Astrocyte (in vitro differentiated cells and primary cell): ENCODE data around the gene GPD2. TPM values are rescaled to one million over a fixed set of nuclear protein-coding genes. Genes with fewer than 3 reads are reported as not detected.
A peak's percentile ranks its signal among the peaks of the same experiment; 100 is the strongest.

Experiments used
- DNase-seq: peaks from one replicate; pipeline ENCODE4 v3.0.0-alpha.2; 2010; ENCODE audit warnings: low read depth
- FAIRE-seq: peaks from 2 replicates; lab custom pipeline; 2011; peaks lifted over from hg19 to GRCh38; lab: Jason Lieb, UNC
- H2AFZ ChIP-seq: 2 replicates; pipeline ENCODE4 v1.6.0; 2012; ENCODE audit warnings: low read depth, low read length, inconsistent platforms
- H3K27ac ChIP-seq: 2 replicates; pipeline ENCODE4 v1.5.1; 2011; ENCODE audit warnings: low read depth, low read length, inconsistent platforms
- H3K27me3 ChIP-seq: 2 replicates; pipeline ENCODE4 v1.6.0; 2011; ENCODE audit warnings: low read length, inconsistent platforms; ENCODE audit not compliant: insufficient read depth
- H3K36me3 ChIP-seq: 2 replicates; pipeline ENCODE4 v1.5.1; 2011; ENCODE audit warnings: low read length, inconsistent platforms; ENCODE audit not compliant: insufficient read depth
- H3K4me1 ChIP-seq: 2 replicates; pipeline ENCODE4 v1.5.1; 2011; ENCODE audit warnings: low read length, inconsistent platforms; ENCODE audit not compliant: insufficient read depth
- H3K4me2 ChIP-seq: 2 replicates; pipeline ENCODE4 v1.6.0; 2012; ENCODE audit warnings: low read length, inconsistent platforms
- H3K4me3 ChIP-seq: 2 replicates; pipeline ENCODE4 v1.5.1; 2011; ENCODE audit warnings: low read depth, mild to moderate bottlenecking, low read length, inconsistent platforms; ENCODE audit not compliant: insufficient read depth
- H3K79me2 ChIP-seq: 2 replicates; pipeline ENCODE4 v1.6.0; 2012; ENCODE audit warnings: mild to moderate bottlenecking, low read length, inconsistent platforms; ENCODE audit not compliant: insufficient read depth
- H3K9ac ChIP-seq: 2 replicates; pipeline ENCODE4 v1.6.0; 2012; ENCODE audit warnings: mild to moderate bottlenecking, low read length, inconsistent platforms
- H3K9me3 ChIP-seq: 2 replicates; pipeline ENCODE4 v1.5.1; 2012; ENCODE audit warnings: low read depth, mild to moderate bottlenecking, low read length, inconsistent platforms; ENCODE audit not compliant: insufficient read depth
- H4K20me1 ChIP-seq: 2 replicates; pipeline ENCODE4 v1.6.0; 2012; ENCODE audit warnings: low read length, inconsistent platforms; ENCODE audit not compliant: insufficient read depth
- H3K27ac Mint-ChIP-seq: one replicate; pipeline ENCODE4 v1.8.0; 2021; ENCODE audit warnings: mild to moderate bottlenecking, mixed read lengths; ENCODE audit not compliant: unreplicated experiment
- H3K27me3 Mint-ChIP-seq: one replicate; pipeline ENCODE4 v1.8.0; 2021; ENCODE audit warnings: low read depth, mixed read lengths; ENCODE audit not compliant: unreplicated experiment
- H3K36me3 Mint-ChIP-seq: one replicate; pipeline ENCODE4 v1.8.0; 2021; ENCODE audit warnings: low read depth, mixed read lengths; ENCODE audit not compliant: unreplicated experiment
- H3K4me1 Mint-ChIP-seq: one replicate; pipeline ENCODE4 v1.8.0; 2021; ENCODE audit warnings: low read depth, mixed read lengths; ENCODE audit not compliant: unreplicated experiment
- H3K4me3 Mint-ChIP-seq: one replicate; pipeline ENCODE4 v1.8.0; 2021; ENCODE audit warnings: mild to moderate bottlenecking, moderate library complexity, mixed read lengths; ENCODE audit not compliant: unreplicated experiment
- H3K9me3 Mint-ChIP-seq: one replicate; pipeline ENCODE4 v1.8.0; 2021; ENCODE audit warnings: mild to moderate bottlenecking, mixed read lengths; ENCODE audit not compliant: unreplicated experiment
- EZH2 ChIP-seq: IDR thresholded peaks from 2 replicates; pipeline ENCODE4 v1.6.1; 2012; ENCODE audit warnings: mild to moderate bottlenecking, low read length, inconsistent platforms; ENCODE audit not compliant: insufficient read depth
- total RNA-seq: library from RNA; stranded (reverse); gene quantifications from 2 replicates; pipeline ENCODE4 v1.2.1, GENCODE V29; 2021
- TF ChIP-seq, protein P1 (sequence below): IDR thresholded peaks from 2 replicates; pipeline ENCODE4 v1.5.1; 2011; ENCODE audit warnings: low read depth, mild to moderate bottlenecking, inconsistent platforms, low read length, moderate library complexity; ENCODE audit not compliant: insufficient read depth

The GPD2 gene
- total RNA-seq, 1 donor from 2014 or later, result 29.0 TPM

DNA sequence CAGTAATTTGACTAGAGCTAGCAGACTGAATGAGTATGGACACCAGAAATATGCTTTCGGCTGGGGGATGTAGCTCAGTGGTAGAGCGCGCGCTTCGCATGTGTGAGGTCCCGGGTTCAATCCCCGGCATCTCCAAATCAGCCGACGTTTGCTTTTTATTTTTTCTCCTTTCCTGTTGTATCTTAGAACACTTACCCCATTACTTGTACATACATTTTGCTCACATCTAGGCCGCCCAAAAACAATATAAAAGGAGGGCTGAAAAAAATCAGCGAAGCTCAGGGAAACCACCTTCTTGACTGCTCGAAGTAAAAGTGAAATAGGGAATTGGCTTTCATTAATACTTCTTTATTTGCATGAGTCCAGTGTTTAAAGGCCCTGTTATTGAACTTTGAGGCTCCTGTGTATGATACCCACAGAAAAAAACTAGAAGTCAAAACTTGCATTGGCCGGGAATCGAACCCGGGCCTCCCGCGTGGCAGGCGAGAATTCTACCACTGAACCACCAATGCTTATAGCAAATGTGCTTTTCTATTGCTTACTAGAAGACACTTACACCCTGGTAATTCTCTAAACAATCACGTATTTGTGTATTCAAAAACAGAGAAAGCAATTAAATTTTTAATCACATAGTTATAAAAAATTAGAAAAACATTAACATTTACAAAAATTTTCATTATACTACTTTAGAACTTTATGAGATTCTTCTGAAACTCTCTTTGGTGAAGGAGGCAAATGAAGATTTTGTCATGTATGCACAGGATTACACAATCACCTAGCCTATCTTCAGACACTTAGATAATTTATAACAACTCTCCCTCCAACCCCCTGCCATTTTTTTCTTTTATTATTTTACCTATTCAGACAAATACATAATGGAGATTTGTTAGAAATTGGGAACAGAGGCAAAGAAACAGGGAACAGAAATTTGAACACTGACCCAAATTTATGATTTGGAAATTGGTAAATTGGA is 35.2 kb upstream of the GPD2 start:
- Histone ChIP-seq H3K79me2 (no peaks in the 10 kb centered on the region), H4K20me1 (no peaks in the 10 kb centered on the region), H3K4me3 (peak overlapping the region; percentile 89), H3K36me3 (no peaks in the 10 kb centered on the region), H3K9ac (peak overlapping the region; percentile 81), H3K9me3 (no peaks in the 10 kb centered on the region), H3K27ac (peak overlapping the region; percentile 51), H3K4me2 (peak overlapping the region; percentile 91), H3K4me1 (peaks cover 4% of the 10 kb centered on the region), H3K27me3 (no peaks in the 10 kb centered on the region), H2AFZ (peak overlapping the region; percentile 83)
- no peaks in the 10 kb centered on the region for H3K36me3 Mint-ChIP-seq
- no peaks in the 10 kb centered on the region for H3K27me3 Mint-ChIP-seq
- peak overlapping the region; percentile 93 for H3K4me3 Mint-ChIP-seq
- DNase-seq (peak; percentile 79), FAIRE-seq (no peak)
- TF ChIP-seq, protein P1, sequence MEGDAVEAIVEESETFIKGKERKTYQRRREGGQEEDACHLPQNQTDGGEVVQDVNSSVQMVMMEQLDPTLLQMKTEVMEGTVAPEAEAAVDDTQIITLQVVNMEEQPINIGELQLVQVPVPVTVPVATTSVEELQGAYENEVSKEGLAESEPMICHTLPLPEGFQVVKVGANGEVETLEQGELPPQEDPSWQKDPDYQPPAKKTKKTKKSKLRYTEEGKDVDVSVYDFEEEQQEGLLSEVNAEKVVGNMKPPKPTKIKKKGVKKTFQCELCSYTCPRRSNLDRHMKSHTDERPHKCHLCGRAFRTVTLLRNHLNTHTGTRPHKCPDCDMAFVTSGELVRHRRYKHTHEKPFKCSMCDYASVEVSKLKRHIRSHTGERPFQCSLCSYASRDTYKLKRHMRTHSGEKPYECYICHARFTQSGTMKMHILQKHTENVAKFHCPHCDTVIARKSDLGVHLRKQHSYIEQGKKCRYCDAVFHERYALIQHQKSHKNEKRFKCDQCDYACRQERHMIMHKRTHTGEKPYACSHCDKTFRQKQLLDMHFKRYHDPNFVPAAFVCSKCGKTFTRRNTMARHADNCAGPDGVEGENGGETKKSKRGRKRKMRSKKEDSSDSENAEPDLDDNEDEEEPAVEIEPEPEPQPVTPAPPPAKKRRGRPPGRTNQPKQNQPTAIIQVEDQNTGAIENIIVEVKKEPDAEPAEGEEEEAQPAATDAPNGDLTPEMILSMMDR, result no peak
- TF ChIP-seq EZH2, result no peak
- no peaks in the 10 kb centered on the region for H3K9me3 Mint-ChIP-seq
- peak overlapping the region; percentile 10 for H3K27ac Mint-ChIP-seq
- peaks cover 1% of the 10 kb centered on the region for H3K4me1 Mint-ChIP-seq

DNA sequence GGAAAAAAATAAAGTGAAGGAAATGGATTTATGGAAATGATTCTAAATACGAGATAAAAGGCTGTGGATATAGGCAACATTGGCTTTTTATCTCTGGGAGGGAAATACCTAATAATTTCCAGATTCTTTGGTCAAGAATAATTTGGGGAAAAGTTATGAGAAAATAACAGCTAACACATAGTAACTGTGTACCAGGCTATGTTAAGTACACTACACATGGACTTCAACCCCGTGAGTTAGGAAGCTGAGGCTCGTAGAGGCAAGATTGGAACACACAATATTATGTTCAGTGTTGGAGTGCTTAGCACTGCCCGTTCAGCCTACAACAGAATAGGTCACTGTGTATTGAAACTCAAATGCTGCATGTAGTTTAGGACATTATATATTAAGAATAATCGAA is 34.3 kb upstream of the GPD2 start:
- no peaks in the 10 kb centered on the region for H3K79me2 ChIP-seq
- Mint-ChIP-seq H3K27me3 (no peaks in the 10 kb centered on the region), H3K9me3 (no peaks in the 10 kb centered on the region), H3K36me3 (no peaks in the 10 kb centered on the region), H3K4me1 (peaks cover 1% of the 10 kb centered on the region), H3K27ac (no peak overlapping the region), H3K4me3 (no peak overlapping the region)
- DNase-seq (no peak), FAIRE-seq (no peak)
- H3K27ac ChIP-seq, result no peak overlapping the region
- no peaks in the 10 kb centered on the region for H4K20me1 ChIP-seq
- H3K9ac ChIP-seq, result no peak overlapping the region
- no peak overlapping the region for H3K4me3 ChIP-seq
- TF ChIP-seq, protein P1, result no peak
- no peak for TF ChIP-seq EZH2
- H3K9me3 ChIP-seq, result no peaks in the 10 kb centered on the region
- peak overlapping the region; percentile 91 for H3K4me2 ChIP-seq
- H2AFZ ChIP-seq, result no peak overlapping the region
- no peaks in the 10 kb centered on the region for H3K27me3 ChIP-seq
- no peaks in the 10 kb centered on the region for H3K36me3 ChIP-seq
- peaks cover 4% of the 10 kb centered on the region for H3K4me1 ChIP-seq

- Mint-ChIP-seq H3K4me1 (no peaks in the 10 kb centered on the region), H3K27ac (no peak overlapping the region), H3K9me3 (no peaks in the 10 kb centered on the region), H3K4me3 (no peak overlapping the region), H3K36me3 (no peaks in the 10 kb centered on the region), H3K27me3 (no peaks in the 10 kb centered on the region)
- Histone ChIP-seq H3K9me3 (no peaks in the 10 kb centered on the region), H4K20me1 (no peaks in the 10 kb centered on the region), H3K4me3 (no peak overlapping the region), H3K4me1 (no peaks in the 10 kb centered on the region), H3K4me2 (no peak overlapping the region), H3K9ac (no peak overlapping the region), H3K27me3 (no peaks in the 10 kb centered on the region), H2AFZ (no peak overlapping the region), H3K27ac (no peak overlapping the region), H3K79me2 (no peaks in the 10 kb centered on the region), H3K36me3 (no peaks in the 10 kb centered on the region)
- DNase-seq, result no peak
- no peak for TF ChIP-seq EZH2
- TF ChIP-seq, protein P1, result no peak
- no peak for FAIRE-seq
Measured at GRCh38 chr2:156405586-156405985, 30.6 kb upstream of the GPD2 start.
